G401.6 (cell line): ENCODE results near the gene CYP4F12.
A peak's percentile ranks its signal among the peaks of the same experiment; 100 is the strongest.
"Not testable (repeated sequence)": the region's sequence is repeated elsewhere in the genome, so short reads cannot be mapped to it uniquely, and the experiment has no call there.

Experiments used
- FAIRE-seq: peaks from 2 replicates; lab custom pipeline; 2012; peaks lifted over from hg19 to GRCh38; lab: Jason Lieb, UNC

The CYP4F12 gene

GRCh38 chr19:15672580-15673175, at the start of gene CYP4F12:
CYP4F12 (plus strand) TSS chr19:15673087; CDS start chr19:15673530, 443 bp downstream.
- no peak for FAIRE-seq

GRCh38 chr19:15623711-15624318, 49.1 kb upstream of the CYP4F12 start:
- no peak for FAIRE-seq

- no peak for FAIRE-seq
These were observed 44.5 kb upstream of the CYP4F12 start for GRCh38 chr19:15628236-15629002.

- peak; percentile 66 for FAIRE-seq
These were observed 43.6 kb upstream of the CYP4F12 start for GRCh38 chr19:15629003-15629880.

- no peak for FAIRE-seq
These were observed 41.1 kb upstream of the CYP4F12 start for GRCh38 chr19:15631817-15632216.

GRCh38 chr19:15633082-15633835, 39.6 kb upstream of the CYP4F12 start:
- no peak for FAIRE-seq

- no peak for FAIRE-seq
These were observed 38.8 kb upstream of the CYP4F12 start for GRCh38 chr19:15634105-15634504.

- no peak for FAIRE-seq
These were observed 37.7 kb upstream of the CYP4F12 start for GRCh38 chr19:15635016-15635805.

GRCh38 chr19:15636026-15636425, 36.9 kb upstream of the CYP4F12 start:
- no peak for FAIRE-seq

- FAIRE-seq, result no peak
These were observed 33.3 kb upstream of the CYP4F12 start for GRCh38 chr19:15639596-15639995.

- FAIRE-seq, result no peak
These were observed 32.5 kb upstream of the CYP4F12 start, which contains the start of gene CYP4F3 for GRCh38 chr19:15640294-15640903. CYP4F3 (plus strand) TSS chr19:15640897; CDS start chr19:15641416, 519 bp downstream.

- no peak for FAIRE-seq
These were observed 31.8 kb upstream of the CYP4F12 start for GRCh38 chr19:15640904-15641597.

GRCh38 chr19:15641901-15642491, 30.9 kb upstream of the CYP4F12 start:
- FAIRE-seq, result no peak

- no peak for FAIRE-seq
These were observed 30.1 kb upstream of the CYP4F12 start for GRCh38 chr19:15642807-15643206.

- no peak for FAIRE-seq
These were observed 29.5 kb upstream of the CYP4F12 start for GRCh38 chr19:15643387-15643786.

GRCh38 chr19:15644066-15644741, 28.7 kb upstream of the CYP4F12 start:
- FAIRE-seq, result no peak

GRCh38 chr19:15644816-15645215, 28.1 kb upstream of the CYP4F12 start:
- no peak for FAIRE-seq

- FAIRE-seq, result no peak
These were observed 23.4 kb upstream of the CYP4F12 start for GRCh38 chr19:15649526-15649925.

- not testable (repeated sequence) for FAIRE-seq
These were observed 22.8 kb upstream of the CYP4F12 start for GRCh38 chr19:15650123-15650522.
